Measurements from ENCODE around the gene C12orf57.

The C12orf57 gene

DNA sequence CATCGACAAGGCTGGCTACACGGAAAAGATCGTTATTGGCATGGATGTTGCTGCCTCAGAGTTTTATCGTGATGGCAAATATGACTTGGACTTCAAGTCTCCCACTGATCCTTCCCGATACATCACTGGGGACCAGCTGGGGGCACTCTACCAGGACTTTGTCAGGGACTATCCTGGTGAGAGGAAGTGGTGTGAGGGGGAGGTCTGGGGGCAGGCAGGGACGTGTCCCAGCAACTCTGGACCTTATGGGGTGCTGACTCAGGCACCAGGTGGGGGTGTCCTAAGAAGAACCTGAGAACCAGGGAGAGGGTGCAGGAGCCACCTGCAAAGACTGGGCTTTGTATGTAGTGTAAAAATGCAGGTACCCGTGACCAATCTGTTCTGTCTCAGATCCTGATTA is 24.2 kb upstream of the C12orf57 start:
- no peak for DNase-seq

DNA sequence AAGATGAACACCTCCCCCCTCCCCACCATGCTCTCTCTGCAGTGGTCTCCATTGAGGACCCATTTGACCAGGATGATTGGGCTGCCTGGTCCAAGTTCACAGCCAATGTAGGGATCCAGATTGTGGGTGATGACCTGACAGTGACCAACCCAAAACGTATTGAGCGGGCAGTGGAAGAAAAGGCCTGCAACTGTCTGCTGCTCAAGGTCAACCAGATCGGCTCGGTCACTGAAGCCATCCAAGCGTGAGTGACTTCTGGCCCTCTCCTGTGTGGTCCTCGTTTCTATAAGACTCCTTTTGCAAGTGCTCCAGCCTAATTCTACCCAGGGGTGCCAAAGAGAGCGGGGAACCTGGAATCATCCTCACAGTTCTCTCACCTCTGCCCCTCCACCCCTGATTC is 22.3 kb upstream of the C12orf57 start:
- no peak for DNase-seq

DNA sequence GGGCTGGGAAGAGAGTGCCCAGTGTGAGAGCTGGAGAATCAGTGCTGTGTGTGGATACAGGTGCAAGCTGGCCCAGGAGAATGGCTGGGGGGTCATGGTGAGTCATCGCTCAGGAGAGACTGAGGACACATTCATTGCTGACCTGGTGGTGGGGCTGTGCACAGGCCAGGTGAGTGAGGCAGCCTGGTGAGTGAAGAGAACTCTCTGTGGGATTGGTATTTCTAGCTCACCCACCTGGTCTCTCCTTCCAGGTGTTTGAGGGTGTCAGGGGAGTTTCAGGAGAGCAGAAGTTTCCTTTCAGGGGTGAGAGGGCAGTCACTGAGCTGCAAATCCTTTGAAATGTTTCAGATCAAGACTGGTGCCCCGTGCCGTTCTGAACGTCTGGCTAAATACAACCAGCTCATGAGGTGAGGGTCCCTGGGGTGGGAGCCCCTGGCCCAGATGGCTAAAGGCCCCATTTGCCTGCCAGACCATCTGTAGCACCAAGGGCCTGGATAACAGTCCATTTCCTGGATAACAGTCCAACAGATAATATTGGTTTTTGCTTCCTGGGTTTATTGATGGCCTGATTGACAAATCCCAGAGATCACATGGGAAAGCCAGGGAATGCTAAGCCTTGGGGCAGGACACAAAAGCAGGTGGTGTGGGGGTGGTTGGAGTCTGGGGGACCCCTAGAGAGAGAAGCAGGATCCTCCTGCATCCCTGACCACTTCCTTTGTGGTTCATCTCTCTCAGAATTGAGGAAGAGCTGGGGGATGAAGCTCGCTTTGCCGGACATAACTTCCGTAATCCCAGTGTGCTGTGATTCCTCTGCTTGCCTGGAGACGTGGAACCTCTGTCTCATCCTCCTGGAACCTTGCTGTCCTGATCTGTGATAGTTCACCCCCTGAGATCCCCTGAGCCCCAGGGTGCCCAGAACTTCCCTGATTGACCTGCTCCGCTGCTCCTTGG is 21.6 kb upstream of the C12orf57 start:
- no peak for DNase-seq

DNA sequence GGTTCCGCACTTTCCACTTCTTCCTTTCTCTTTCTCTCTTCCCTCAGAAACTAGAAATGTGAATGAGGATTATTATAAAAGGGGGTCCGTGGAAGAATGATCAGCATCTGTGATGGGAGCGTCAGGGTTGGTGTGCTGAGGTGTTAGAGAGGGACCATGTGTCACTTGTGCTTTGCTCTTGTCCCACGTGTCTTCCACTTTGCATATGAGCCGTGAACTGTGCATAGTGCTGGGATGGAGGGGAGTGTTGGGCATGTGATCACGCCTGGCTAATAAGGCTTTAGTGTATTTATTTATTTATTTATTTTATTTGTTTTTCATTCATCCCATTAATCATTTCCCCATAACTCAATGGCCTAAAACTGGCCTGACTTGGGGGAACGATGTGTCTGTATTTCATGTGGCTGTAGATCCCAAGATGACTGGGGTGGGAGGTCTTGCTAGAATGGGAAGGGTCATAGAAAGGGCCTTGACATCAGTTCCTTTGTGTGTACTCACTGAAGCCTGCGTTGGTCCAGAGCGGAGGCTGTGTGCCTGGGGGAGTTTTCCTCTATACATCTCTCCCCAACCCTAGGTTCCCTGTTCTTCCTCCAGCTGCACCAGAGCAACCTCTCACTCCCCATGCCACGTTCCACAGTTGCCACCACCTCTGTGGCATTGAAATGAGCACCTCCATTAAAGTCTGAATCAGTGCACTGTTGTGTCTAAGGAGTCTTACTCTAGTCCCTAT is 20.7 kb upstream of the C12orf57 start:
- no peak for DNase-seq

DNA sequence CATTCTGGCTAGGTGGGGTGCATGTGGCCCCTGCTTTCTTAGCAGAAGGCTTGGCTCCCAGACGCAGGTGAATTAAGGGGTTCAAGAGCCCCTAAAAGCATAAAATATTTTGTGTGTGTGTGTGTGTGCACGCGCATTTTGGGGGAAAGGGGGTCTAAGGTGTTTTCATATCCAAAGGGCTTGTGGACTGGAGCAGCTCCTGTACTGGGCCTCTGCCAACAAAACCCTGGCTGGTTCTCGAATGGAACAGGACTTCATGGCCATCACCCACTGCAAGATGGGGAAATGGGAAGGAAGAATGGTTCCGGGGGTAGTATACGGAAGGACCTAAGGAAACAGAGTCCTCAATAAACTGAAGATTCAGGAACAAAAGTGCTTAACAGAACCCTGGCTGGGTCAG is 20.0 kb upstream of the C12orf57 start:
- no peak for DNase-seq

DNA sequence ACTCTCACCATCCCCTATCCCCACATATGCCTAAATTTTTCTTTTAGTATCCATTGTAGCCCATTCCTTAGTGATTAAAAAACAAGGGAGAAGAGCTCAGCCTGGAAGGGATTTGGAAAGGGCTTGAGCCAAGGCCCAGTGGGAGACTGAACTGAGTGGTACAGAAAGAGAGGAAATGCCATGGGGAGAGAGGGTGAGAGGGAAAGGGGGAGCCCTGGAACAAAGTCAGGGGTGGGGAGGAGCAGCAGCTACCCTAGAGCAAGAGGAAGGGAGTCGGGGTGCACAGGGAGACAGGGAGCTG is 18.6 kb upstream of the C12orf57 start:
- no peak for DNase-seq

DNA sequence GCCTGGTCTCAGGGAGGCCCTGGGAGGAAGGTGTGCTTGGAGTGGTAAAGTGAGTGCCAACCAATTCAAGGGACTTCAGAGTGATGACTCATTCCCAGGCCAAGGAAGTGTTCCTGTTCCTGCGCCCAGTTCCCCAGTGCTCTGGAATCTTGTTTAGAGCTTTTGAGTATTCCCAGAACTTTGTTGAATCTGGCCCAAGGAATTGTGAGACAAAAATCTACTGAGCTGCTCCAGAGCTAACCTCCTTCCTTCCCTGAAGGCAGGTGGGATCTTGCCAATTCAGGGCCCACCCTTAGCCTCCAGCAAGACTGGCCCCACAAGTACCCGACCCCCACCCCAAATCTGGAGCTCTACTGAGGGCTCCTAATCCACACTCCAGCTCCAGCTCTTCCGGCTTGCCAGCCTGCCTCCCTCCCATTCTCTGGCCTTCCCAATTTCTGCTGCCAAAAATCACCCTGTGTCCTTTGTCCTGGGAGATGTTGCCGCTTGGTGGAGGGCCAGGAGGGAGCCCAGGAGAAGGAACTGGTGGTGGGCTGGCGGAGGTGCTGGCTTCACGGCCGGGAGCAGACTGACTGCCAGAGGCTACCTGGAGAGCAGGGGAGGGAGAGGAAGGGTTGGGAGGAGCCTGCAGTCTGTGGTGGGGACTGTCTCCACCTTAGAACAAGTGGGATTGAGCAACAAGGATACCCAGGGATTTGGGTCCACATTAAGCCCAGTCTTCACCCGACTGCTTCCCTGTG is 18.1 kb upstream of the C12orf57 start:
- no peak for DNase-seq

DNA sequence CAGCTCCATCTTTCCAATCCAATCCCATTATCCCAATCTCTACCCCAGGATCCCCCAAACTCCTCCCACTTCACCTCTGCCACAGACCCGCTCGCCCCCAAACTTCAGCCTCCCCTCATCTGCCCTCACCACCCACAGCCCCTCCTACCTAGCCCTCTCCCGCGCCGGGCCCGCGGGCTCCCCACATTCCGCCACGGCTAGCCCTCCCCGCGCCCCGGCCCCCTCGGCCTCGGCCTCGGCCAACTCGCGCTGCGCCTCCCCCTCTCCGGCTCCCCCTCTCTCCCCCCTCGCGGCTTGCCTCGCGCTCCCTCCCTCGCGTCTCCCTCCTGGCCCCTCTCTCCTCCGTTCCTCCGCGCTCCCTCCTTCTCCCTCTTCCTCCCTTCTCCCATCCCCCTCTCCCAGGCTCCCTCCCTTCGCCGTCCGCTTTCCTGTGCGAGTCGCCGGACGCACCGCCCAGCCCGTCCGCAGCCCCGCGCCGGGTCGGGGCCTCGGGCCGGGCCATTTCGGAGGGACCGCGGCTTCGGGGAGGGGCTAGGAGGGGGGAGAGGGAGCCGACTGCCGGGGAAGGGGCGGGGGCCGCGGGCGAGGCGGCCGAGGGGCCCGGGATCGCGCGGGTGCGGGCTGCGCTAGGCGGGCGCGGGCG is 16.3 kb upstream of the C12orf57 start, which contains the start of gene ATN1:
Gene ATN1 (plus strand): TSS at position 581 of the 643 bp plus-strand sequence. CDS start 6,043 bp downstream, outside the sequence.
- DNase-seq, result no peak

GRCh38 chr12:6928022-6928702 is 15.7 kb upstream of the C12orf57 start:
- DNase-seq, result no peak

- DNase-seq, result no peak
Measured at GRCh38 chr12:6928703-6929407, 15.0 kb upstream of the C12orf57 start.

GRCh38 chr12:6929466-6930452 is 14.1 kb upstream of the C12orf57 start:
- no peak for DNase-seq

DNA sequence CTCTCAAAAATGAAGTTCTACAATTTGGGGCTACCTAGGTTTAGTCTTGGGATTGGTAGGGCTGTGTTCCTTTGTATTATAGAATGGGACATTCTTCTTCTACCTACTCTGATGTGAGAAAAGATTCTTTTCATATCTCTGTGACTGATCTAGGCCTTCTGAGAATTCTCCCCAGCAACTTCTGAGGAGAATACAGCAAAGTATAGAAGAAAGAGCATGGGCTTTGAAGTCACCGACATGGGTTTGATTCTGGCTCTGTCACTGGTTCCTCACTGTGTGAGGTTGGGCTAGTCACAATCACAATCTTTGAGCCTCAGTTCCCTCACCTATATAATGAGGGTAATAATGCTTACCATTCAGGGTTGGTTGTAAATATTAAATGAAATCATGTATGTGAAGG is 11.1 kb upstream of the C12orf57 start:
- DNase-seq, result no peak

- no peak for DNase-seq
Measured at GRCh38 chr12:6934110-6934509, 9.7 kb upstream of the C12orf57 start.

DNA sequence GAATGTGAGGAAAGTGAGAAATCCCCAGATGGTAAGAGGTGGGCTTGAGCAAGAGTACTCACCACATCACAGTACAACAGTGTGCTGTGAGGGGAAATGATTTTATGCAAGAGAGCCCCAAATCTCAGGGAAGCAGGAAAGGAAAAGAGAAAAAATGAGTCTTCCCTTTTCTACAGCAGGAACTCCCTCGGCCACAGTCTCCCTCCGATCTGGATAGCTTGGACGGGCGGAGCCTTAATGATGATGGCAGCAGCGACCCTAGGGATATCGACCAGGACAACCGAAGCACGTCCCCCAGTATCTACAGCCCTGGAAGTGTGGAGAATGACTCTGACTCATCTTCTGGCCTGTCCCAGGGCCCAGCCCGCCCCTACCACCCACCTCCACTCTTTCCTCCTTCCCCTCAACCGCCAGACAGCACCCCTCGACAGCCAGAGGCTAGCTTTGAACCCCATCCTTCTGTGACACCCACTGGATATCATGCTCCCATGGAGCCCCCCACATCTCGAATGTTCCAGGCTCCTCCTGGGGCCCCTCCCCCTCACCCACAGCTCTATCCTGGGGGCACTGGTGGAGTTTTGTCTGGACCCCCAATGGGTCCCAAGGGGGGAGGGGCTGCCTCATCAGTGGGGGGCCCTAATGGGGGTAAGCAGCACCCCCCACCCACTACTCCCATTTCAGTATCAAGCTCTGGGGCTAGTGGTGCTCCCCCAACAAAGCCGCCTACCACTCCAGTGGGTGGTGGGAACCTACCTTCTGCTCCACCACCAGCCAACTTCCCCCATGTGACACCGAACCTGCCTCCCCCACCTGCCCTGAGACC is 8.2 kb upstream of the C12orf57 start:
- DNase-seq, result no peak

DNA sequence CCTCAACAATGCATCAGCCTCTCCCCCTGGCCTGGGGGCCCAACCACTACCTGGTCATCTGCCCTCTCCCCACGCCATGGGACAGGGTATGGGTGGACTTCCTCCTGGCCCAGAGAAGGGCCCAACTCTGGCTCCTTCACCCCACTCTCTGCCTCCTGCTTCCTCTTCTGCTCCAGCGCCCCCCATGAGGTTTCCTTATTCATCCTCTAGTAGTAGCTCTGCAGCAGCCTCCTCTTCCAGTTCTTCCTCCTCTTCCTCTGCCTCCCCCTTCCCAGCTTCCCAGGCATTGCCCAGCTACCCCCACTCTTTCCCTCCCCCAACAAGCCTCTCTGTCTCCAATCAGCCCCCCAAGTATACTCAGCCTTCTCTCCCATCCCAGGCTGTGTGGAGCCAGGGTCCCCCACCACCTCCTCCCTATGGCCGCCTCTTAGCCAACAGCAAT is 7.6 kb upstream of the C12orf57 start:
- DNase-seq, result no peak

GRCh38 chr12:6936636-6937480 is 7.0 kb upstream of the C12orf57 start:
- no peak for DNase-seq

DNA sequence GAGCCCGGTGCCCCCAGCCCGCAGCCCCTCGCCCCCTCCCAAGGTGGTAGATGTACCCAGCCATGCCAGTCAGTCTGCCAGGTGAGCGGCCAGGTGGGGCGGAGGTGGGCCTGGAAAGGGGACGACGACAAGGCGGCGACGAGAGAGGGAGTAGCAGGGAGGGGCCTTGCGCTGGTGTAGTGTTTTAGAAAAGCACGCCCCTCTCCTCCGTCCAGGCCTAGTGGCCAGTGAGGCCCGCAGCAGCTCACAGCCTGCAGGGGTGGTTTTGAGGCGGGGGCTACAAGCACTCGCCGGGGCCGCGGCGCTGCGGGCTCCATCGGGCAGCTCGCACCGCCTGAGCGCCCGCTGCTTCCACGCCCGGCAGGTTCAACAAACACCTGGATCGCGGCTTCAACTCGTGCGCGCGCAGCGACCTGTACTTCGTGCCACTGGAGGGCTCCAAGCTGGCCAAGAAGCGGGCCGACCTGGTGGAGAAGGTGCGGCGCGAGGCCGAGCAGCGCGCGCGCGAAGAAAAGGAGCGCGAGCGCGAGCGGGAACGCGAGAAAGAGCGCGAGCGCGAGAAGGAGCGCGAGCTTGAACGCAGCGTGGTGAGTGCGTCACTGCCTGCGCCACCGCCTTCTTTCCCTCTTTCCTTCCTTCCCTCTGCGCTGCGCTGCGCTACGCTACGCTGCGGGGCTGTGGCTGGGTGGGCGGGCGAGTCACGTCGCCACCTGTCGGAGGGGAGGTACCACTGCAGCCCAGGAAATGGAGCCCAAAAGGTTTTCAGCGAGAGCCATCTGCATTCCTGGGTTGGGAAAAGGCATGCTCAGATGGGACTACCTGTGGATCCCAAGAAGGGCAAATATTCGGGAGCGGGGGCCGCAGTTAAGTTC is 6.1 kb upstream of the C12orf57 start:
- DNase-seq, result peak; percentile 94

Measured in activated CD8-positive, alpha-beta memory T cell treated with anti-CD3 and anti-CD28 coated beads, Interleukin-2, amount 50 U/mL, for 48 hours (primary cell).